Measurements from ENCODE around the gene PPP2R3C. TPM values are rescaled to one million over a fixed set of nuclear protein-coding genes. Genes with fewer than 3 reads are reported as not detected.

The PPP2R3C gene
- total and polyA plus RNA-seq, 2 of the 13 experiments (the other 11 are each of a cell fraction or from before 2014, with no cell fraction given): 63.4 to 102 TPM

DNA sequence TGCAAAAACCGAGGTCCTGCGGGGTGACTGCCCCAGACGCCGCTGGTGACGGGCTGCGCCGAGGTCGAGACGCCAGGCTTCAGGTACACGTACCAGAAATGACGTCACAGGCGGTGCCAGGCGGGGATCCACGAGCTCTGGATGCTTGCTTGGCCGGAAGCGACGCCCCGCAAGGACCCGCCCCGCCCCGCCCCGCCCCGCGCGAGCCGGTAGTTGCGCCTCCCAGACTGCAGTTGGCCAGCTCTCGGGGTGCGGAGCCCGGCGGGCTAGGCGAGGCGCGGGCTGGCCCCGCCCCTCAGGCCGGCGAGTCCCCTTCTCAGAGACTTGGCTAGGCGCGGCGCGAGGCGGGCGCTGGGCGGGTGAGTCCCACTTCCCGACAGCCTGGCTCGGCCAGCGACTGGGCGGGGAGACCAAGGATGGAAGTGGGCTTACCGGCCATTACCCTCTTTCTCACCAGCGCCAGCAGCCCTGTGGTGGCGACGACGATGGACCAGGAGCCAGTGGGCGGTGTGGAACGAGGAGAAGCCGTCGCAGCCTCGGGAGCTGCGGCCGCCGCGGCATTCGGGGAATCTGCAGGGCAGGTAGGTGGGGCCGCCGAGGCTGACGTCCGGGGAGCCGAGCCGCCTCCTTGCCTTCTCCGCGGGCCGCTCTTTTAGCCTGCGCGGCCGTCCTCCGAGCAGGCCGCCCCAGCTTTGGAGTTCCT is 75.6 kb downstream of the PPP2R3C start, which contains the start of gene FAM177A1 (continued):
- TF ChIP-seq RAD21 (CRISPR knock-in tag; IDR thresholded peaks at IDR 0.05): peak; percentile 72
- peak; percentile 92 for TF ChIP-seq HOXD1 (CRISPR knock-in tag; IDR thresholded peaks at IDR 0.05)
- TF ChIP-seq GTF3A (CRISPR knock-in tag; conservative IDR thresholded peaks at IDR 0.05): no peak
- TF ChIP-seq PHF21A (CRISPR knock-in tag; IDR thresholded peaks at IDR 0.05): peak; percentile 85
- peak; percentile 65; the same call in 1 of the 2 replicates for TF ChIP-seq NCOR1 (IDR thresholded peaks at IDR 0.05; ENCODE audit: borderline replicate concordance, low read length)
- TF ChIP-seq ZNF780A (CRISPR knock-in tag; IDR thresholded peaks at IDR 0.05): peak; percentile 97
- no peak for TF ChIP-seq ZNF496 (CRISPR knock-in tag; IDR thresholded peaks at IDR 0.05; ENCODE audit: insufficient replicate concordance)
- TF ChIP-seq, protein P1, sequence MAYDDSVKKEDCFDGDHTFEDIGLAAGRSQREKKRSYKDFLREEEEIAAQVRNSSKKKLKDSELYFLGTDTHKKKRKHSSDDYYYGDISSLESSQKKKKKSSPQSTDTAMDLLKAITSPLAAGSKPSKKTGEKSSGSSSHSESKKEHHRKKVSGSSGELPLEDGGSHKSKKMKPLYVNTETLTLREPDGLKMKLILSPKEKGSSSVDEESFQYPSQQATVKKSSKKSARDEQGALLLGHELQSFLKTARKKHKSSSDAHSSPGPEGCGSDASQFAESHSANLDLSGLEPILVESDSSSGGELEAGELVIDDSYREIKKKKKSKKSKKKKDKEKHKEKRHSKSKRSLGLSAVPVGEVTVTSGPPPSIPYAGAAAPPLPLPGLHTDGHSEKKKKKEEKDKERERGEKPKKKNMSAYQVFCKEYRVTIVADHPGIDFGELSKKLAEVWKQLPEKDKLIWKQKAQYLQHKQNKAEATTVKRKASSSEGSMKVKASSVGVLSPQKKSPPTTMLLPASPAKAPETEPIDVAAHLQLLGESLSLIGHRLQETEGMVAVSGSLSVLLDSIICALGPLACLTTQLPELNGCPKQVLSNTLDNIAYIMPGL (CRISPR knock-in tag; IDR thresholded peaks at IDR 0.05; ENCODE audit: borderline replicate concordance in 1 of 2, low read depth in 1 of 2): peak; percentile 96 to 98
- TF ChIP-seq HOXA3 (CRISPR knock-in tag; IDR thresholded peaks at IDR 0.05): peak; percentile 100
- TF ChIP-seq, protein P2, sequence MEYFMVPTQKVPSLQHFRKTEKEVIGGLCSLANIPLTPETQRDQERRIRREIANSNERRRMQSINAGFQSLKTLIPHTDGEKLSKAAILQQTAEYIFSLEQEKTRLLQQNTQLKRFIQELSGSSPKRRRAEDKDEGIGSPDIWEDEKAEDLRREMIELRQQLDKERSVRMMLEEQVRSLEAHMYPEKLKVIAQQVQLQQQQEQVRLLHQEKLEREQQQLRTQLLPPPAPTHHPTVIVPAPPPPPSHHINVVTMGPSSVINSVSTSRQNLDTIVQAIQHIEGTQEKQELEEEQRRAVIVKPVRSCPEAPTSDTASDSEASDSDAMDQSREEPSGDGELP (IDR thresholded peaks at IDR 0.05; ENCODE audit: borderline replicate concordance, low read depth): peak; percentile 63; the same call in 1 of the 2 replicates
- TF ChIP-seq CBX1 (IDR thresholded peaks at IDR 0.05; ENCODE audit: low read depth): peak; percentile 88
- peak; percentile 39; the same call in 1 of the 2 replicates for TF ChIP-seq FOXO1 (CRISPR knock-in tag; IDR thresholded peaks at IDR 0.05)
- TF ChIP-seq, protein P3, sequence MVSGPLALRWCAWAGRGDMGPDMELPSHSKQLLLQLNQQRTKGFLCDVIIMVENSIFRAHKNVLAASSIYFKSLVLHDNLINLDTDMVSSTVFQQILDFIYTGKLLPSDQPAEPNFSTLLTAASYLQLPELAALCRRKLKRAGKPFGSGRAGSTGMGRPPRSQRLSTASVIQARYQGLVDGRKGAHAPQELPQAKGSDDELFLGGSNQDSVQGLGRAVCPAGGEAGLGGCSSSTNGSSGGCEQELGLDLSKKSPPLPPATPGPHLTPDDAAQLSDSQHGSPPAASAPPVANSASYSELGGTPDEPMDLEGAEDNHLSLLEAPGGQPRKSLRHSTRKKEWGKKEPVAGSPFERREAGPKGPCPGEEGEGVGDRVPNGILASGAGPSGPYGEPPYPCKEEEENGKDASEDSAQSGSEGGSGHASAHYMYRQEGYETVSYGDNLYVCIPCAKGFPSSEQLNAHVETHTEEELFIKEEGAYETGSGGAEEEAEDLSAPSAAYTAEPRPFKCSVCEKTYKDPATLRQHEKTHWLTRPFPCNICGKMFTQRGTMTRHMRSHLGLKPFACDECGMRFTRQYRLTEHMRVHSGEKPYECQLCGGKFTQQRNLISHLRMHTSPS (CRISPR knock-in tag; IDR thresholded peaks at IDR 0.05; ENCODE audit: low read depth): peak; percentile 28
- TF ChIP-seq, protein P4, sequence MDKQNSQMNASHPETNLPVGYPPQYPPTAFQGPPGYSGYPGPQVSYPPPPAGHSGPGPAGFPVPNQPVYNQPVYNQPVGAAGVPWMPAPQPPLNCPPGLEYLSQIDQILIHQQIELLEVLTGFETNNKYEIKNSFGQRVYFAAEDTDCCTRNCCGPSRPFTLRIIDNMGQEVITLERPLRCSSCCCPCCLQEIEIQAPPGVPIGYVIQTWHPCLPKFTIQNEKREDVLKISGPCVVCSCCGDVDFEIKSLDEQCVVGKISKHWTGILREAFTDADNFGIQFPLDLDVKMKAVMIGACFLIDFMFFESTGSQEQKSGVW (CRISPR knock-in tag; IDR thresholded peaks at IDR 0.05; ENCODE audit: borderline replicate concordance): peak; percentile 48; the same call in 1 of the 2 replicates
- peak; percentile 66 for TF ChIP-seq IKZF4 (CRISPR knock-in tag; IDR thresholded peaks at IDR 0.05; ENCODE audit: borderline replicate concordance, low read depth, not compliant biosample characterization)
- TF ChIP-seq ZNF850 (CRISPR knock-in tag; conservative IDR thresholded peaks at IDR 0.05): peak; percentile 84
- TF ChIP-seq MTF2 (CRISPR knock-in tag; IDR thresholded peaks at IDR 0.05; ENCODE audit: borderline replicate concordance): peak; percentile 98
- no peak; the same call in 1 of the 2 replicates for TF ChIP-seq ZNF432 (CRISPR knock-in tag; IDR thresholded peaks at IDR 0.05; ENCODE audit: borderline replicate concordance)
- TF ChIP-seq, protein P5, sequence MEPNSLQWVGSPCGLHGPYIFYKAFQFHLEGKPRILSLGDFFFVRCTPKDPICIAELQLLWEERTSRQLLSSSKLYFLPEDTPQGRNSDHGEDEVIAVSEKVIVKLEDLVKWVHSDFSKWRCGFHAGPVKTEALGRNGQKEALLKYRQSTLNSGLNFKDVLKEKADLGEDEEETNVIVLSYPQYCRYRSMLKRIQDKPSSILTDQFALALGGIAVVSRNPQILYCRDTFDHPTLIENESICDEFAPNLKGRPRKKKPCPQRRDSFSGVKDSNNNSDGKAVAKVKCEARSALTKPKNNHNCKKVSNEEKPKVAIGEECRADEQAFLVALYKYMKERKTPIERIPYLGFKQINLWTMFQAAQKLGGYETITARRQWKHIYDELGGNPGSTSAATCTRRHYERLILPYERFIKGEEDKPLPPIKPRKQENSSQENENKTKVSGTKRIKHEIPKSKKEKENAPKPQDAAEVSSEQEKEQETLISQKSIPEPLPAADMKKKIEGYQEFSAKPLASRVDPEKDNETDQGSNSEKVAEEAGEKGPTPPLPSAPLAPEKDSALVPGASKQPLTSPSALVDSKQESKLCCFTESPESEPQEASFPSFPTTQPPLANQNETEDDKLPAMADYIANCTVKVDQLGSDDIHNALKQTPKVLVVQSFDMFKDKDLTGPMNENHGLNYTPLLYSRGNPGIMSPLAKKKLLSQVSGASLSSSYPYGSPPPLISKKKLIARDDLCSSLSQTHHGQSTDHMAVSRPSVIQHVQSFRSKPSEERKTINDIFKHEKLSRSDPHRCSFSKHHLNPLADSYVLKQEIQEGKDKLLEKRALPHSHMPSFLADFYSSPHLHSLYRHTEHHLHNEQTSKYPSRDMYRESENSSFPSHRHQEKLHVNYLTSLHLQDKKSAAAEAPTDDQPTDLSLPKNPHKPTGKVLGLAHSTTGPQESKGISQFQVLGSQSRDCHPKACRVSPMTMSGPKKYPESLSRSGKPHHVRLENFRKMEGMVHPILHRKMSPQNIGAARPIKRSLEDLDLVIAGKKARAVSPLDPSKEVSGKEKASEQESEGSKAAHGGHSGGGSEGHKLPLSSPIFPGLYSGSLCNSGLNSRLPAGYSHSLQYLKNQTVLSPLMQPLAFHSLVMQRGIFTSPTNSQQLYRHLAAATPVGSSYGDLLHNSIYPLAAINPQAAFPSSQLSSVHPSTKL (CRISPR knock-in tag; IDR thresholded peaks at IDR 0.05): peak; percentile 85
- TF ChIP-seq MBD4 (IDR thresholded peaks at IDR 0.05; ENCODE audit: borderline replicate concordance, low read length): no peak
